HG03135 (cell line): ENCODE measurements around the gene STAC3.

Experiments used
- ATAC-seq: cut with Tn5 transposase; IDR thresholded peaks from one replicate; pipeline ENCODE4 v1.9.1; 2021; ENCODE audit warnings: mild to moderate bottlenecking, moderate library complexity; ENCODE audit not compliant: unreplicated experiment

Gene STAC3

GRCh38 chr12:57224278-57224972 lies 26.6 kb downstream of the STAC3 start:
- ATAC-seq = no peak

- no peak for ATAC-seq
Observed at GRCh38 chr12:57223191-57224165, 27.5 kb downstream of the STAC3 start.

GRCh38 chr12:57222286-57223190 lies 28.4 kb downstream of the STAC3 start:
- no peak for ATAC-seq

- no peak for ATAC-seq
Observed at GRCh38 chr12:57221169-57221917, 29.6 kb downstream of the STAC3 start.

GRCh38 chr12:57220770-57221168 lies 30.2 kb downstream of the STAC3 start:
- ATAC-seq = no peak

- ATAC-seq = no peak
Observed at GRCh38 chr12:57219993-57220754, 30.8 kb downstream of the STAC3 start.

- no peak for ATAC-seq
Observed at GRCh38 chr12:57219205-57219992, 31.6 kb downstream of the STAC3 start.

GRCh38 chr12:57218030-57218853 lies 32.7 kb downstream of the STAC3 start:
- ATAC-seq = no peak

GRCh38 chr12:57216921-57217879 lies 33.8 kb downstream of the STAC3 start:
- no peak for ATAC-seq

GRCh38 chr12:57216014-57216911 lies 34.7 kb downstream of the STAC3 start, which contains the start of gene NXPH4:
TSS of gene NXPH4 (plus strand) at chr12:57216794. CDS start at chr12:57216970, 176 bp downstream.
- no peak for ATAC-seq

GRCh38 chr12:57215668-57216013 lies 35.3 kb downstream of the STAC3 start:
- no peak for ATAC-seq

- ATAC-seq = no peak
Observed at GRCh38 chr12:57215065-57215464, 35.9 kb downstream of the STAC3 start.

- no peak for ATAC-seq
Observed at GRCh38 chr12:57214398-57214781, 36.6 kb downstream of the STAC3 start.

GRCh38 chr12:57213763-57214397 lies 37.1 kb downstream of the STAC3 start:
- ATAC-seq = no peak

GRCh38 chr12:57213058-57213715 lies 37.8 kb downstream of the STAC3 start:
- ATAC-seq = no peak
